Neural progenitor cell (in vitro differentiated cells): Measurements from ENCODE around the gene AQP11. TPM values are rescaled to one million over a fixed set of nuclear protein-coding genes. Genes with fewer than 3 reads are reported as not detected.

Experiments used
- DNase-seq: peaks from one replicate; pipeline ENCODE4 v3.0.0-alpha.2; 2016; ENCODE audit warnings: low spot score
- H2AFZ ChIP-seq: fragments of 200-600 bp; sonication (generic); replicated peaks from 2 replicates; pipeline ENCODE4 v1.6.1; 2016; ENCODE audit warnings: antibody characterized with exemption
- H3F3A ChIP-seq: fragments of 200-600 bp; sonication (generic); 2 replicates; pipeline ENCODE4 v1.6.1; 2016; ENCODE audit warnings: antibody characterized with exemption, low read depth
- H3K27ac ChIP-seq: fragments of 200-600 bp; sonication (generic); 2 replicates; pipeline ENCODE4 v1.5.1; 2016; ENCODE audit warnings: mild to moderate bottlenecking
- H3K27me3 ChIP-seq: fragments of 200-600 bp; sonication (generic); 2 replicates; pipeline ENCODE4 v1.6.1; 2016; ENCODE audit warnings: mild to moderate bottlenecking, moderate library complexity
- H3K36me3 ChIP-seq: fragments of 200-600 bp; sonication (generic); 2 replicates; pipeline ENCODE4 v1.5.1; 2016
- H3K4me1 ChIP-seq: fragments of 200-600 bp; sonication (generic); 2 replicates; pipeline ENCODE4 v1.6.1; 2016; ENCODE audit warnings: mixed run types
- H3K4me2 ChIP-seq: fragments of 200-600 bp; sonication (generic); 2 replicates; pipeline ENCODE4 v1.6.1; 2016
- H3K4me3 ChIP-seq: fragments of 200-600 bp; sonication (generic); 2 replicates; pipeline ENCODE4 v1.5.1; 2016
- H3K79me2 ChIP-seq: fragments of 200-600 bp; sonication (generic); 2 replicates; pipeline ENCODE4 v1.6.1; 2016; ENCODE audit warnings: low read depth
- H3K9ac ChIP-seq: fragments of 200-600 bp; sonication (generic); 2 replicates; pipeline ENCODE4 v1.6.1; 2016
- H3K9me3 ChIP-seq: fragments of 200-600 bp; sonication (generic); 2 replicates; pipeline ENCODE4 v1.5.1; 2016; ENCODE audit warnings: low read depth
- H4K20me1 ChIP-seq: fragments of 200-600 bp; sonication (generic); 2 replicates; pipeline ENCODE4 v1.6.1; 2016; ENCODE audit warnings: low read depth
- H3K27ac Mint-ChIP-seq: 3 replicates; pipeline ENCODE4 v1.8.0; 2021; ENCODE audit warnings: mixed read lengths
- H3K27me3 Mint-ChIP-seq: 2 replicates; pipeline ENCODE4 v1.8.0; 2022; ENCODE audit warnings: low read depth, mild to moderate bottlenecking, inconsistent platforms, moderate library complexity, mixed read lengths; ENCODE audit not compliant: insufficient read depth
- H3K36me3 Mint-ChIP-seq: 3 replicates; pipeline ENCODE4 v1.8.0; 2021; ENCODE audit warnings: mixed read lengths
- H3K4me1 Mint-ChIP-seq: 3 replicates; pipeline ENCODE4 v1.8.0; 2021; ENCODE audit warnings: mixed read lengths
- H3K4me3 Mint-ChIP-seq: 3 replicates; pipeline ENCODE4 v1.8.0; 2021; ENCODE audit warnings: mild to moderate bottlenecking, moderate library complexity, mixed read lengths
- H3K9me3 Mint-ChIP-seq: 3 replicates; pipeline ENCODE4 v1.8.0; 2020; ENCODE audit warnings: mixed read lengths
- CTCF ChIP-seq: fragments of 200-600 bp; sonication (generic); IDR thresholded peaks from 2 replicates; pipeline ENCODE4 v1.5.1; 2017; ENCODE audit warnings: antibody characterized with exemption, mild to moderate bottlenecking
- EZH2 ChIP-seq: fragments of 200-600 bp; sonication (generic); IDR thresholded peaks from 2 replicates; pipeline ENCODE4 v1.6.1; 2017; ENCODE audit warnings: antibody characterized with exemption, mild to moderate bottlenecking, moderate library complexity
- EZH2phosphoT487 ChIP-seq: fragments of 200-600 bp; sonication (generic); IDR thresholded peaks from 2 replicates; pipeline ENCODE4 v1.6.1; 2017; ENCODE audit warnings: antibody characterized with exemption
- total RNA-seq: library from RNA; depleted of rRNA; stranded (reverse); fragments of >200 nt; gene quantifications from 2 replicates; pipeline ENCODE4 v1.2.3, GENCODE V29; 2015; ENCODE audit warnings: low replicate concordance

AQP11 gene
- total RNA-seq, 1 donor from 2014 or later, result 0.24 TPM

- Histone ChIP-seq H3K9ac (no peak overlapping the region), H3K9me3 (no peaks in the 10 kb centered on the region), H3F3A (no peaks in the 10 kb centered on the region), H2AFZ (no peak overlapping the region), H3K27ac (no peak overlapping the region), H3K27me3 (no peaks in the 10 kb centered on the region), H3K4me1 (no peaks in the 10 kb centered on the region), H3K4me2 (no peak overlapping the region), H3K79me2 (no peaks in the 10 kb centered on the region), H3K36me3 (no peaks in the 10 kb centered on the region), H3K4me3 (no peak overlapping the region), H4K20me1 (no peaks in the 10 kb centered on the region)
- no peak for DNase-seq
- TF ChIP-seq EZH2phosphoT487, result no peak
- TF ChIP-seq EZH2, result no peak
- TF ChIP-seq CTCF, result no peak
- no peak overlapping the region for H3K4me3 Mint-ChIP-seq
- no peaks in the 10 kb centered on the region for H3K27me3 Mint-ChIP-seq
- H3K9me3 Mint-ChIP-seq, result no peaks in the 10 kb centered on the region
- no peak overlapping the region for H3K27ac Mint-ChIP-seq
- H3K4me1 Mint-ChIP-seq, result peaks cover 15% of the 10 kb centered on the region
- no peaks in the 10 kb centered on the region for H3K36me3 Mint-ChIP-seq
These were observed 12.8 kb downstream of the AQP11 start for GRCh38 chr11:77602381-77603088.

GRCh38 chr11:77604281-77604680, 14.5 kb downstream of the AQP11 start:
- no peaks in the 10 kb centered on the region for H3K27me3 ChIP-seq
- no peaks in the 10 kb centered on the region for H3K36me3 ChIP-seq
- Mint-ChIP-seq H3K27me3 (no peaks in the 10 kb centered on the region), H3K36me3 (no peaks in the 10 kb centered on the region), H3K4me3 (no peak overlapping the region), H3K27ac (no peak overlapping the region), H3K9me3 (no peaks in the 10 kb centered on the region), H3K4me1 (peaks cover 15% of the 10 kb centered on the region)
- H3K79me2 ChIP-seq, result no peaks in the 10 kb centered on the region
- no peak overlapping the region for H3K4me3 ChIP-seq
- no peak overlapping the region for H2AFZ ChIP-seq
- no peaks in the 10 kb centered on the region for H4K20me1 ChIP-seq
- no peak for TF ChIP-seq CTCF
- TF ChIP-seq EZH2phosphoT487, result no peak
- TF ChIP-seq EZH2, result no peak
- H3K9ac ChIP-seq, result no peak overlapping the region
- H3F3A ChIP-seq, result no peaks in the 10 kb centered on the region
- H3K9me3 ChIP-seq, result no peaks in the 10 kb centered on the region
- no peak for DNase-seq
- no peaks in the 10 kb centered on the region for H3K4me1 ChIP-seq
- no peak overlapping the region for H3K27ac ChIP-seq
- no peak overlapping the region for H3K4me2 ChIP-seq

GRCh38 chr11:77609234-77609633, 19.5 kb downstream of the AQP11 start:
- no peak overlapping the region for H3K4me3 ChIP-seq
- no peak overlapping the region for H2AFZ ChIP-seq
- Mint-ChIP-seq H3K36me3 (peaks cover 2% of the 10 kb centered on the region), H3K9me3 (no peaks in the 10 kb centered on the region), H3K27ac (no peak overlapping the region), H3K4me1 (no peaks in the 10 kb centered on the region), H3K4me3 (no peak overlapping the region), H3K27me3 (no peaks in the 10 kb centered on the region)
- H3K4me2 ChIP-seq, result no peak overlapping the region
- no peaks in the 10 kb centered on the region for H3K9me3 ChIP-seq
- no peaks in the 10 kb centered on the region for H3F3A ChIP-seq
- TF ChIP-seq EZH2 (no peak), CTCF (no peak), EZH2phosphoT487 (no peak)
- H3K36me3 ChIP-seq, result no peaks in the 10 kb centered on the region
- H4K20me1 ChIP-seq, result no peaks in the 10 kb centered on the region
- no peaks in the 10 kb centered on the region for H3K4me1 ChIP-seq
- H3K79me2 ChIP-seq, result no peaks in the 10 kb centered on the region
- H3K27me3 ChIP-seq, result no peaks in the 10 kb centered on the region
- no peak for DNase-seq
- no peak overlapping the region for H3K9ac ChIP-seq
- no peak overlapping the region for H3K27ac ChIP-seq
